HG03469 (cell line): ENCODE data around the gene FARP1.

Experiments
- ATAC-seq: cut with Tn5 transposase; IDR thresholded peaks from one replicate; pipeline ENCODE4 v1.9.1; 2021; ENCODE audit warnings: mild to moderate bottlenecking, moderate library complexity, moderate number of reproducible peaks; ENCODE audit not compliant: unreplicated experiment

The FARP1 gene

DNA sequence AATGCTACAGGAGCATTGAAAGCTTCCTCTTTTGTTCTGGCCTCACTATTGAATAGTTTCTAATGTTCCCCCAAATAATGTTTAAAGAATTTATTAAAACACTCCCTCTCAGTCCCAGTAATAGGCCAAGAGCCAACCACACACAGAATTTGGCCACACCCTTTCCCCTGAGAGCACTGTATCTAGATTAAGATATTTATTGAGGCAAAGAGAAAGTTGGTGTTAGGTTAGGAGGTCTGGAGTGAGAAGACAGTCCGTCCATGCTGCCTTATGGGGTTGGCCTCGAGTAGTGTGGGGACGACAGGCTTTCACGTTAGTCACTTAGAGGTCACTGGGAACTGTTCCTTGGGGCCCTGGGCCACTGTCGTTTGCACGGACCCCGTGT is 157.1 kb downstream of the FARP1 start:
- no peak for ATAC-seq

- ATAC-seq = no peak
These were observed 158.2 kb downstream of the FARP1 start for GRCh38 chr13:98300956-98301641.

- no peak for ATAC-seq
These were observed 158.8 kb downstream of the FARP1 start for GRCh38 chr13:98301721-98302120.

GRCh38 chr13:98303858-98304257 is 161.0 kb downstream of the FARP1 start:
- no peak for ATAC-seq

DNA sequence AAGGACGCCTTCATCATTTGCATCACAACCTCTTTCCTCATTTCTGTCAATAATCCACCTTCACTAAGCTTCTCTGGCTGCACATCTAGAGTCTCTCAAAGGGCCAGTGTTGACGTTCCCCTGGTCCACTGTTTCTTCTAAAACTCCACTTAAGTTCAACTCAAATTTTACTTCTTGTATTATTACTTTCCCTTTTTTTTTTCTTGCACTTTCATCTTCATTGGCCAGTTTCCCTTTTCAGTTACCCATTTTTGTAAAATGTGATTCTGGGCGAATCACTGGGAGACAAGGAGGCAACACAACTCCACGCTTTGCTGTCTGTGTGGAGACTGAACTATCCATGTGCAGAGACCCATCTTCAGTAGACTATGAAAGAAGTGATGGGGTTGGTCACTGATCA is 162.8 kb downstream of the FARP1 start:
- ATAC-seq = no peak

DNA sequence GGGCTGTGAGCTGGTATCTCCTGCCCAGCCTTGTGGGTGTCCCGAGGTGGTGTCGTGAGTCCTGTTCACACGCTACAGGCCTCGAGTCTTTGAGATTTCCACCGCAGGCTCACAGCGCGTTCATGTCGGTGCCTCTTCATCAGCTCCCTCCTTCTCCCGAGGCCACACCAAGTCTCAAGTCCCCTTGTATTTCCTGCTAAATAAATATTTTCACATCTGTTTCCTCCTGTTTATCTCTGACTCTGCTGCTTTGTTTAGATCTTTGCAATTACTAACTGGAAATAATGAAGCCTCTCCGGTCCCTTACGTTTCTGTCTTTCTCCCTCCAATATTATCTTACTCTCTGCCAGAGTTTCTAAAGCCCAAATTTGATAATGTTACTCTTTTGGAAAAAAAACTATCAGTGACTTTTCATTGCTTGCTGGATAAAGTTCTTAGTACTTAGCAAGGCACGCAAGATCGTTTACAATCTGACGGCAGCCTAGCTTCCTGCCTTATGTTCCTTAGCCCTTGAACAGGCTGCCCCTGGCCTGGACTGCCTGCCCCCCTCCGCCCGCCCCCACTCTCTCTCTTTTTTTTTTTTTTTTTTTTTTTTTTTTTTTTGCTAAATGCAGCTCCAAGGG is 164.7 kb downstream of the FARP1 start:
- no peak for ATAC-seq

DNA sequence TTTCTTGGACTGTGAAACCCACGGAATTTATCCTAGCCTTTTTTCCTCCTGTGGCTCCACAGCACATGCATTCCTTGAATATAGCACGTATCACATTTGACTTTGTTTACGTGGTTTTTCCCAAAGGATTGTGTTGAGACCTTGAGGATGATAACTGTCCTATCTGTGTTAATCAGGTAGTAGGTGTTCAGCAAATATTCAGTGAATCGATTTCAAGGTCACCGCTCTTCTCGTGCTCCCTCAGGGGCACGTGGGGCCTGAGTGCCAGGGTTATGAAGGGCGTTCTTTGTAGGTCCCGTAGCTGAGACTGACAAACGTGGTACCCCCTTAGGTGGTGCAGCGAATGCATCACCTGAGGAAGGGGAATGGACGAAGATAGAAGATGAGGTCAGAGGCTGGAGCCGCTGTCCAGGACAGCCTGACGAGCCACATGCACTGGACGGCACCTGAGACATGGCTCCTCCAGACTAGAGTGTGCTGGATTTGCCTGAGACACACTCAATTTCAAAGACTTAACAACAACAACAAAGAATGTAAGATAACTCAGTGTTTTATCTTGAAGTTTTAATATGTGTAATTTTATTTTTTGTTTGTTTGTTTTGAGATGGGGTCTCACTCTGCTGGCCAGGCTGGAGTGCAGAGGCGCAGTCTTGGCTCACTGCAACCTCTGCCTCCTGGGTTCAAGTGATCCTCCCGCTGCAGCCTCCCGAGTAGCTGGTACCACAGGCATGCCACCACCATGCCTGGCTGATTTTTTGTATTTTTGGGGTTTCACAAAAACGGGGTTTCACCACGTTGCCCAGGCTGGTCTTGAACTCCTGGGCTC is 165.4 kb downstream of the FARP1 start:
- no peak for ATAC-seq

DNA sequence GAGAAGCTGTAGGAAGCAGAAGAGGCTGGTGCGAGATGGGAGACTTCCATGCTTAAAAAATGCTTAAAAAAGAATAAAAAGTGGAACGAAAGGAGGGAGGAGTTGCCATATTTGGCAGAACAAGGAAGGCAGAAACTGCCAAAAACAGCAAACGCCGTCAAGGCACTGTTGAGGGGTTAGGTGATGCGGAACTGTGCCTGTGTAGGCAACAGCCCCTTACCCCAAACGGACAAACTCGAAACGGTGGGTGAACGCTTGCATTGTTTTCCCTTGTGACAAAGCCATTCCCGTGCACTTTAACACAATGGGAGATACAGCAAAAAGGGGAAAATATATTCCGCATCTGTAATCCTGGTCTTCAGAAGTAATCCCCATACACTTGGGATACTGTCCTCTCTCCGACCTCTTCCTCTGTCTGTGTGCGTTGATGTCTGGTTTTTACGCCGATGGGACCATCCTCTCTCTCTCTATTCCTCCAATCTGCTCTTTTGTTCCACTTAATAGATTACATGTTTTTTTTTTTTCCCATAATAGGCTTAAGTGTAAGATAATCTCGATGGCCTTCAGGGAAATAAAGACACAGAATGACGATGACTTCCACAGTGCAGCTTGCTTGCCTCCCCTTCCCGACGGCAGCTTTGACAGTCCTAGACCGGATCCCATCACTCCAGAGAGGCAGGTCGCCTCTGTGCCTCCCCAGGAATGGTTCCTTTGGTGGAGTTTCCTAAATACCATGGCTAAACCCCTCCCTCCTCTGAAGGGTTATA is 166.9 kb downstream of the FARP1 start:
- no peak for ATAC-seq

DNA sequence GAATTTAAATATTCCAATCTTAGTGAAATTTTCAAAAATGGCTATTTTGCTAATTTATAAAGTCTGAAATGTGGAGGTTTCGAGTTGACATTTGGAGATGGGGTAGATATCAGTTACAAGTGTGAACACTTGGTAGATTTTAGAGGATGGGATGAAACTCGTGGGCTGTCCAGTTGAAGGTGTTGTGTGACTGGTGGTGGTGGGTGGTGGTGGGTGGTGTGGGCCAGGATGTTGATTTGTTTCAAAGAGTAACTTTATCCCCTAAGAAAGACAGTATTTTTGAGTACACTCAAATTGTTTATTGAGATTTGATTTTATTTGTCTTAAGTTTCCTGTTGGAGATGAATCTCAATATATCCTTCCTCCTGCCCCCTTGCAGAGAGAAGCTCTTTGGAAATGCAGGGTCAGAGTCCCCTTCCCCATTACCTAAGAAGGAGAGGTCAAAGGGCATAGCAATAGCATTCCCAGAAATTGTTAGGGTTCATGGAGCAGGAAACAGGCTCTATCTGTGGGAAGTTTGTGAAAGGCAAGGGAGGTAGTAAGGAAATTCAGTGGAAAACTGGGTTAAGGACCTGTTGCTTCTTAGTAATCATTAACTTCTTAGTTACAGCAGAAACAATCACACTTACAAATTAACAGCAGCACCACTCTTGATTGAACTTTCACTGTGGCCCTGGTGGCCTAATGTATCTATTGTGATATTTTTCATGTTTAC is 167.7 kb downstream of the FARP1 start:
- no peak for ATAC-seq

DNA sequence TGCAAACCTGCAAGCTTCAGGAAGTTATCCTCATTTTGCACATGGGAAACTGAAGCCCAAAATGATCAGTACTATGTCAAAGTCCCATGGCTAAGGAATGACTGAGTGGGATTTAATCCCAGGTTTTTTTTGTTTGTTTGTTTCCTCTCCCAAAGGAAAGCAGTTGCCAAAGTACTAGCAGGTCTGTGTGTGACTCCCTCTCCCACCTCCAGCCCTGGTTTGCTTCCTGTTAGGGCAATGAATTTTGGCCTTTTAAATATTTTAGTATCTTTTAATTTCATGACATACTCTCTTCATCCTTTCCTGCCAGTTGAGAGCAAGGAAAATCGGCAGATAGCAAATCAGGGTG is 168.3 kb downstream of the FARP1 start:
- no peak for ATAC-seq

DNA sequence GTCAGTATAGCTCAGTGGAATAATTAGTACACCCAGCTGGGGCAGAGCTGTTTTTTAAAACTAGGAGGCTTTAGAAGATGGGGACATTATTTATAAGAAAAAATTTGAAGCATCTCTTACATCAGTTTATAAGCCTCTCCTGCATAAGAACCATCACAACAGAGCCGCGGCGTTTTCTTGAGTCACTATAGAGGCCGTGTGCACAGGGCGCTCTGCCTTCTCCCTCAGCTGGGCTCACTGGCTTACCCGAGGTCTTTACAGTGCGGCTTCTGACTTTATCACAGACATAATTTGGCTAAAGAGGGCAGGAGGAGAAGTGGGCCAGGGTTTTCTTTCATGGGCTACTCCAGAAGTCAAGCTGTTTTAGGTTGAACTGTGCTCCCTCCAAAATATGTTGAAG is 169.7 kb downstream of the FARP1 start:
- no peak for ATAC-seq

GRCh38 chr13:98313023-98313921 is 170.4 kb downstream of the FARP1 start:
- no peak for ATAC-seq

GRCh38 chr13:98313922-98314292 is 171.0 kb downstream of the FARP1 start:
- no peak for ATAC-seq

DNA sequence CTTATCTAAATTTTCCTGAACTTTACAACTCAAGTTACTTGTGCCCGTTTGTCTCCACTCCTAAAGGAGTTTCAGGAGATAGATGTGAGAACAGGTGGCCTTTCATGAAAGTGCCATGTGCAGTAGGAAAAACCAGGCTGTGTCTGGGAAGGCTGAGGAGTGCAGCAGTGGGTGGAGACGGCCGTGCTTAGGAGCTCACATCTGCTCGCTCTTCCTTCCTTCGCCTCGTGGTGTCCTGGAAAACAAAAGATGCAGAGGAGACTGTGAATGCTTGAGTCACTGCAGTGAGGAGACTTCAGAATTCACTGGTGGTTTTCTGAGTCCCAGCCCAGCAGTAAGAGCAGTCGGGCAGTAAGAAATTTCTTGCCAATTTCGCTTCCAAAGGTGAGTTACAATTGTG is 172.6 kb downstream of the FARP1 start:
- ATAC-seq = no peak

GRCh38 chr13:98315902-98316301 is 173.0 kb downstream of the FARP1 start:
- no peak for ATAC-seq

DNA sequence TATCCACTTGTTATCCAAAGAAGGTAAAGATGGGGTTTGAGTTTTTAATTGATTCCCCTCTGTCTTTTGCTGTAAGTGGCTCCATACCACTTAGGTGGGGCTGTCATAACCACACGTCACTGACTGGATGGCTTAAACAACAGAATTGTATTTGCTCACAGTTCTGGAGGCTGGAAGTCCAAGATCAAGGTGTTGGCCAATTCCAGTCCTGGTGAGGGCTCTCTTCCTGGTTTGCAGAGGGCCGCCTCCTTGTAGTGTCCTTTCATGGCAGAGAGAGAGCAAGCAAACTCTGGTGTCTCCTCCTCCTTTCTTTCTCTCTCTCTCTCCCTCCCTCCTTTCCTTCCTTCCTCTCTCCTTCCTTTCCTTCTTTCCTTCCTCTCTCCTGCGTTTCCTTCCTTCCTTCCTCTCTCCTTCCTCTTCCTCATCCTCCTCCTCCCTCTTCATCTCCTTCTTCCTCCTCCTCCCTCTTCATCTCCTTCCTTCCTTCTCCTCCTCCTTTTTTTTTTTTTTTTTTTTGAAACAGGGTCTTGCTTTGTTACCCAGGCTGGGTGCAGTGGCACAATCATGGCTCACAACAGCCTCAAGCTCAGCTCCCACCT is 174.8 kb downstream of the FARP1 start:
- ATAC-seq = no peak

DNA sequence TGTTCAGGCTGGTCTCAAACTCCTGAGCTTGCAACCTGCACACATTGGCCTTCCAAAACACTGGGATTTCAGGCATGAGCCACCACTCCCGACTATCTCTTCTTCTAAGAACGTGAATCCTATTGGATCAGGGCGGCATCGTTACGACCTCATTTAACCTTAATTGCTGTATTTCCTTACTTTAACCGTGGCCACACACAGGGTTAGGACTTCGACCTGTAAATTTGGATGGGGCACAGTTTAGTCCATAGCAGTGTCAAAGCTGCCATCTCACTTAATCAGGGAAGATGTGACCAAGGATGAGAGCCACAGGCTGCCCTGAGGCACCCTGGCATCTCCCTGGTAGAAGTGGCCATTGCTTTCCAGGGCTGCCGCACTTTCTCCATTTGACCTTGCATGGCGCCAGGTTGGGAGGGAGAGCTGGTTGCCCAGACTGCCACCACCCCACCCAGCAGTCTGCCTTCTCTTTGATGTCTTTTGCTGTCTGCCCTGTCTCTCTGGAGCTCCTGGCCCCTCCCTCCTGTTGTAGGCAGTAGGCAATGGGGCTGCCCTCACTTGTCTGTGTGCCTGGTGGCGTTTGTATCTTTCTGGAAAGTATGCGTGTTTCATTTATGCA is 175.5 kb downstream of the FARP1 start:
- ATAC-seq = no peak

DNA sequence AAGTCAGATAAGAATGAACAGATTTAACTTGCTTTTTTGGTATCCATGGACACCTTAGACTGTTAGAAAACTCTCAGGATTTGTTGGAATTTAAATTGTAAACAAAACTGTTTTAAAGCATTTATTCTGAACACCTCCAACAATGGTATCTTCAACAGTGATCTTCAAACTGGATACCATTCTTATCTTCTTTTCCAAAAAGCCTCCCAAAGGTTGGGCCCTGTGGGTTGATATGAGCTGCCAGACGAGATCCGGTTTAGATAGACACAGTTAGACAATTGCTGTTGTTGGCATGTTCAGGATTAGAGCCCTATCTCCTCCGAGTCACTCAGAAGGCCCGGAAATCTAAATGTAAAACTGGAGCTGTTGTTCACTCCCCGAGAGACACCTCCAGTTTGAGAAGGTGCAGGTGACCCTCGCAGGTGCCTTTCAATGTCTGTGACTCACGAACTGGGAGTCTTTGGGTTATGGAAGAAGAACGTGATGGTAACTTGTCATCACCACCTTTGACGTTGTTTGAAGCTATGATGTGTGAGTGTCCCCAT is 177.7 kb downstream of the FARP1 start:
- ATAC-seq = no peak

DNA sequence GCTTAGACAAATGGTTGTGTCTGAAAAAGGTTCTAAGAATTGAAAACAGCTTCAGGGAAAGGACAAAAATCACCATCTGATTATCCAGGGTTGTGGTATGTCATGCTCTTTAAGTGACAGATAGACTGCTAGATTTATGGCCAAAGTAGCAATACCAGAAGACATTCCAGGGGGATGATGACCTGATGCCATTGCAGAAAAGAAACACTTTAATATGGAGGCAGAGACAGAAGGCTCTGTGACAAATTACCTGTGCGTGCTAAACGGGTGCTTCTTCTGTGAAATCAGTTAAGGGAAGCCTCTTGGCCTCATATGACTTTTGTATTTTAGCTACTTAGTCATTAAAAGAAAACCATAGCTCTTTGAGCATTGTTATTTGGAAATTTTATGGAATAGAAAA is 178.5 kb downstream of the FARP1 start:
- ATAC-seq = no peak
